ENCODE measurements around the gene PTPRF.

GRCh38 chr1:43550598-43551246, 20.0 kb downstream of the PTPRF start:
- no peak for TF ChIP-seq EZH2phosphoT487 (IDR thresholded peaks at IDR 0.05; ENCODE audit: low read depth)
- TF ChIP-seq, protein P1, sequence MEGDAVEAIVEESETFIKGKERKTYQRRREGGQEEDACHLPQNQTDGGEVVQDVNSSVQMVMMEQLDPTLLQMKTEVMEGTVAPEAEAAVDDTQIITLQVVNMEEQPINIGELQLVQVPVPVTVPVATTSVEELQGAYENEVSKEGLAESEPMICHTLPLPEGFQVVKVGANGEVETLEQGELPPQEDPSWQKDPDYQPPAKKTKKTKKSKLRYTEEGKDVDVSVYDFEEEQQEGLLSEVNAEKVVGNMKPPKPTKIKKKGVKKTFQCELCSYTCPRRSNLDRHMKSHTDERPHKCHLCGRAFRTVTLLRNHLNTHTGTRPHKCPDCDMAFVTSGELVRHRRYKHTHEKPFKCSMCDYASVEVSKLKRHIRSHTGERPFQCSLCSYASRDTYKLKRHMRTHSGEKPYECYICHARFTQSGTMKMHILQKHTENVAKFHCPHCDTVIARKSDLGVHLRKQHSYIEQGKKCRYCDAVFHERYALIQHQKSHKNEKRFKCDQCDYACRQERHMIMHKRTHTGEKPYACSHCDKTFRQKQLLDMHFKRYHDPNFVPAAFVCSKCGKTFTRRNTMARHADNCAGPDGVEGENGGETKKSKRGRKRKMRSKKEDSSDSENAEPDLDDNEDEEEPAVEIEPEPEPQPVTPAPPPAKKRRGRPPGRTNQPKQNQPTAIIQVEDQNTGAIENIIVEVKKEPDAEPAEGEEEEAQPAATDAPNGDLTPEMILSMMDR (IDR thresholded peaks at IDR 0.05; ENCODE audit: low read depth, low read length) = no peak

Measured in OCI-LY3 (cell line).